DND-41 (cell line): ENCODE measurements around the gene FBXW8.

Experiments used
- ATAC-seq: fragments of 200-7000 bp; cut with Tn5 transposase; 3 replicates; pipeline ENCODE4 v1.9.1; 2021; ENCODE audit warnings: low read depth; ENCODE audit not compliant: insufficient read depth
- DNase-seq: peaks from one replicate; pipeline ENCODE4 v3.0.0-alpha.2; 2020
- H2AFZ ChIP-seq: 2 replicates; pipeline ENCODE4 v1.6.0; 2012; ENCODE audit warnings: low read depth, low read length
- H3K27ac ChIP-seq: 2 replicates; pipeline ENCODE4 v1.5.1; 2012; ENCODE audit warnings: low read length, inconsistent platforms
- H3K27me3 ChIP-seq: fragments of 200-600 bp; sonication (generic); 2 replicates; pipeline ENCODE4 v1.6.0; 2012; ENCODE audit warnings: low read length, mild to moderate bottlenecking, inconsistent platforms; ENCODE audit not compliant: insufficient read depth, poor library complexity
- H3K36me3 ChIP-seq: 2 replicates; pipeline ENCODE4 v1.5.1; 2012; ENCODE audit warnings: low read length, inconsistent platforms; ENCODE audit not compliant: insufficient read depth
- H3K4me1 ChIP-seq: 2 replicates; pipeline ENCODE4 v1.5.1; 2012; ENCODE audit warnings: mild to moderate bottlenecking, low read length; ENCODE audit not compliant: insufficient read depth
- H3K4me2 ChIP-seq: 2 replicates; pipeline ENCODE4 v1.6.0; 2012; ENCODE audit warnings: mild to moderate bottlenecking, moderate library complexity, low read length, inconsistent platforms; ENCODE audit not compliant: insufficient read depth
- H3K4me3 ChIP-seq, 2 experiments: fragments of 200-600 bp in 1 of 2; shearing (Covaris generic) in 1 of 2; 2 replicates each; pipeline ENCODE4 v1.5.1; 2012 to 2016; ENCODE audit warnings: inconsistent platforms in 2 of 2, low read length in 2 of 2, mild to moderate bottlenecking in 2 of 2, low read depth in 1 of 2, moderate library complexity in 1 of 2
- H3K79me2 ChIP-seq: 2 replicates; pipeline ENCODE4 v1.6.0; 2012; ENCODE audit warnings: low read length, inconsistent platforms; ENCODE audit not compliant: insufficient read depth
- H3K9ac ChIP-seq: 2 replicates; pipeline ENCODE4 v1.6.0; 2012; ENCODE audit warnings: low read depth, mild to moderate bottlenecking, inconsistent platforms, low read length, moderate library complexity
- H3K9me3 ChIP-seq: 2 replicates; pipeline ENCODE4 v1.5.1; 2012; ENCODE audit warnings: low read length, moderate library complexity, mild to moderate bottlenecking, inconsistent platforms; ENCODE audit not compliant: insufficient read depth, severe bottlenecking
- H4K20me1 ChIP-seq: 2 replicates; pipeline ENCODE4 v1.6.0; 2012; ENCODE audit warnings: low read length; ENCODE audit not compliant: insufficient read depth
- CTCF ChIP-seq: IDR thresholded peaks from 2 replicates; pipeline ENCODE4 v1.5.1; 2012; ENCODE audit warnings: borderline replicate concordance, low read length, moderate library complexity, mild to moderate bottlenecking; ENCODE audit not compliant: poor library complexity, severe bottlenecking; ENCODE audit errors: extremely low read depth
- EZH2 ChIP-seq: IDR thresholded peaks from 3 replicates; pipeline ENCODE4 v1.6.1; 2012; ENCODE audit warnings: borderline replicate concordance, low read depth, mild to moderate bottlenecking, moderate library complexity, low read length, inconsistent platforms; ENCODE audit not compliant: severe bottlenecking

Gene FBXW8

GRCh38 chr12:117030187-117030900 lies 119.6 kb downstream of the FBXW8 start:
- H4K20me1 ChIP-seq, result no peaks in the 10 kb centered on the region
- H3K27me3 ChIP-seq, result no peaks in the 10 kb centered on the region
- no peaks in the 10 kb centered on the region for H3K79me2 ChIP-seq
- no peak overlapping the region for H3K27ac ChIP-seq
- H3K9ac ChIP-seq, result no peak overlapping the region
- no peak for TF ChIP-seq CTCF
- no peak for TF ChIP-seq EZH2
- H2AFZ ChIP-seq, result no peak overlapping the region
- H3K4me1 ChIP-seq, result 0 out of 2 replicates have a peak, but pooled peaks cover 4% of the 10 kb centered on the region
- peaks cover 60% of the 10 kb centered on the region for H3K36me3 ChIP-seq
- H3K9me3 ChIP-seq, result no peaks in the 10 kb centered on the region
- DNase-seq (no peak), ATAC-seq (no peak)
- no peak overlapping the region for H3K4me3 ChIP-seq
- no peak overlapping the region for H3K4me2 ChIP-seq

- Histone ChIP-seq H3K27me3 (no peaks in the 10 kb centered on the region), H3K4me1 (no peaks in the 10 kb centered on the region), H3K36me3 (peaks cover 59% of the 10 kb centered on the region), H3K27ac (no peak overlapping the region), H3K4me3 (no peak overlapping the region), H2AFZ (no peak overlapping the region), H3K9me3 (no peaks in the 10 kb centered on the region), H3K79me2 (no peaks in the 10 kb centered on the region), H3K4me2 (no peak overlapping the region), H3K9ac (no peak overlapping the region), H4K20me1 (no peaks in the 10 kb centered on the region)
- no peak for TF ChIP-seq EZH2
- TF ChIP-seq CTCF, result peak; percentile 5
- DNase-seq, result no peak
- ATAC-seq, result no peak
Observed at GRCh38 chr12:117031843-117032592, 121.3 kb downstream of the FBXW8 start.

GRCh38 chr12:117032593-117033381 lies 122.0 kb downstream of the FBXW8 start:
- Histone ChIP-seq H4K20me1 (no peaks in the 10 kb centered on the region), H3K4me2 (no peak overlapping the region), H3K9ac (no peak overlapping the region), H3K36me3 (peaks cover 55% of the 10 kb centered on the region), H3K9me3 (no peaks in the 10 kb centered on the region), H3K4me3 (no peak overlapping the region), H2AFZ (no peak overlapping the region), H3K27me3 (no peaks in the 10 kb centered on the region), H3K27ac (0 out of 2 replicates have a peak overlapping the region, but pooled peaks have one; percentile 20), H3K4me1 (no peaks in the 10 kb centered on the region), H3K79me2 (no peaks in the 10 kb centered on the region)
- no peak for ATAC-seq
- TF ChIP-seq CTCF (no peak), EZH2 (no peak)
- no peak for DNase-seq
